ENCODE data around the gene ZNF853.

- TF ChIP-seq CTCF (IDR thresholded peaks at IDR 0.05) (no peak), ZFX (IDR thresholded peaks at IDR 0.05; ENCODE audit: borderline replicate concordance) (no peak)
Observed at GRCh38 chr7:6654113-6654841, 38.9 kb downstream of the ZNF853 start.

All from 22Rv1 (cell line).